ENCODE results near the gene ABL2. TPM values are rescaled to one million over a fixed set of nuclear protein-coding genes. Genes with fewer than 3 reads are reported as not detected.
A peak's percentile ranks its signal among the peaks of the same experiment; 100 is the strongest.
"Not testable (repeated sequence)": the region's sequence is repeated elsewhere in the genome, so short reads cannot be mapped to it uniquely, and the experiment has no call there.

Gene ABL2
- total RNA-seq, 4 donors from 2014 or later, result 3.3 to 12.0 (median 6.2) TPM

GRCh38 chr1:179217943-179218507 lies 11.5 kb downstream of the ABL2 start:
- H3K27ac ChIP-seq, result peak overlapping the region; percentile 21 to 64 (median 45)
- no peak for DNase-seq
- 56 to 68% methylated on average over 5 of the region's 5 CpGs for WGBS, 2 donors
- intact Hi-C loops (cut with DNase I), result no loop called here
- no peaks in the 10 kb centered on the region for H3K9me3 ChIP-seq
- H3K4me3 ChIP-seq, result no peak overlapping the region
- no peaks in the 10 kb centered on the region for H3K27me3 ChIP-seq
- peaks cover 4 to 9% (median 6%) of the 10 kb centered on the region in 3 donors for H3K4me1 ChIP-seq
- H3K36me3 ChIP-seq, result peaks cover 0 to 6% (median 0%) of the 10 kb centered on the region in 3 donors
- TF ChIP-seq, protein P1, sequence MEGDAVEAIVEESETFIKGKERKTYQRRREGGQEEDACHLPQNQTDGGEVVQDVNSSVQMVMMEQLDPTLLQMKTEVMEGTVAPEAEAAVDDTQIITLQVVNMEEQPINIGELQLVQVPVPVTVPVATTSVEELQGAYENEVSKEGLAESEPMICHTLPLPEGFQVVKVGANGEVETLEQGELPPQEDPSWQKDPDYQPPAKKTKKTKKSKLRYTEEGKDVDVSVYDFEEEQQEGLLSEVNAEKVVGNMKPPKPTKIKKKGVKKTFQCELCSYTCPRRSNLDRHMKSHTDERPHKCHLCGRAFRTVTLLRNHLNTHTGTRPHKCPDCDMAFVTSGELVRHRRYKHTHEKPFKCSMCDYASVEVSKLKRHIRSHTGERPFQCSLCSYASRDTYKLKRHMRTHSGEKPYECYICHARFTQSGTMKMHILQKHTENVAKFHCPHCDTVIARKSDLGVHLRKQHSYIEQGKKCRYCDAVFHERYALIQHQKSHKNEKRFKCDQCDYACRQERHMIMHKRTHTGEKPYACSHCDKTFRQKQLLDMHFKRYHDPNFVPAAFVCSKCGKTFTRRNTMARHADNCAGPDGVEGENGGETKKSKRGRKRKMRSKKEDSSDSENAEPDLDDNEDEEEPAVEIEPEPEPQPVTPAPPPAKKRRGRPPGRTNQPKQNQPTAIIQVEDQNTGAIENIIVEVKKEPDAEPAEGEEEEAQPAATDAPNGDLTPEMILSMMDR (IDR thresholded peaks at IDR 0.05), result no peak
- TF ChIP-seq POLR2A (IDR thresholded peaks at IDR 0.05), result no peak

GRCh38 chr1:179213317-179213716 lies 16.2 kb downstream of the ABL2 start:
- H3K9me3 ChIP-seq; H3K27me3 ChIP-seq; H3K4me1 ChIP-seq; H3K27ac ChIP-seq; DNase-seq; H3K4me3 ChIP-seq; intact Hi-C loops (cut with DNase I); H3K36me3 ChIP-seq: not testable (repeated sequence)
- 97 to 98% methylated on average over 3 of the region's 3 CpGs for WGBS, 2 donors

GRCh38 chr1:179208681-179209477 lies 20.6 kb downstream of the ABL2 start:
- H3K27me3 ChIP-seq, result no peaks in the 10 kb centered on the region
- intact Hi-C loops (cut with DNase I), result no loop called here
- no peaks in the 10 kb centered on the region for H3K36me3 ChIP-seq
- H3K4me1 ChIP-seq, result peaks cover 0 to 6% (median 0%) of the 10 kb centered on the region in 3 donors
- H3K4me3 ChIP-seq, result no peak overlapping the region
- DNase-seq, result no peak
- TF ChIP-seq POLR2A (IDR thresholded peaks at IDR 0.05), result no peak
- TF ChIP-seq, protein P1 (IDR thresholded peaks at IDR 0.05), result no peak
- WGBS, 2 donors, result 94 to 100% methylated on average over 1 of the region's 1 CpG
- H3K9me3 ChIP-seq, result no peaks in the 10 kb centered on the region
- no peak overlapping the region for H3K27ac ChIP-seq

- TF ChIP-seq, protein P1 (IDR thresholded peaks at IDR 0.05), result no peak
- no peak for TF ChIP-seq POLR2A (IDR thresholded peaks at IDR 0.05)
- no peak for DNase-seq
- no peak overlapping the region for H3K4me3 ChIP-seq
- no peak overlapping the region for H3K27ac ChIP-seq
- WGBS, 2 donors, result 87 to 89% methylated on average over 3 of the region's 3 CpGs
- intact Hi-C loops (cut with DNase I), result no loop called here
- H3K9me3 ChIP-seq, result no peaks in the 10 kb centered on the region
- no peaks in the 10 kb centered on the region for H3K27me3 ChIP-seq
- H3K4me1 ChIP-seq, result peaks cover 0 to 6% (median 0%) of the 10 kb centered on the region in 3 donors
- no peaks in the 10 kb centered on the region for H3K36me3 ChIP-seq
Observed at GRCh38 chr1:179206812-179207211, 22.7 kb downstream of the ABL2 start.

- Histone ChIP-seq H3K4me1 (peaks cover 0 to 6% (median 0%) of the 10 kb centered on the region in 3 donors), H3K27ac (no peak overlapping the region), H3K36me3 (no peaks in the 10 kb centered on the region), H3K9me3 (no peaks in the 10 kb centered on the region), H3K27me3 (no peaks in the 10 kb centered on the region), H3K4me3 (no peak overlapping the region)
- no peak for TF ChIP-seq POLR2A (IDR thresholded peaks at IDR 0.05)
- TF ChIP-seq, protein P1 (IDR thresholded peaks at IDR 0.05), result no peak
- WGBS, 2 donors, result 79 to 92% methylated on average over 3 to 4 of the region's 4 CpGs
- intact Hi-C loops (cut with DNase I), result no loop called here
- DNase-seq, result no peak
Observed at GRCh38 chr1:179205284-179205683, 24.2 kb downstream of the ABL2 start.
